Activated CD4-positive, alpha-beta T cell treated with anti-CD3 and anti-CD28 coated beads for 1 hour (primary cell): ENCODE data around the gene KCTD18.

Experiments used
- DNase-seq: peaks from one replicate; pipeline ENCODE4 v3.0.0-alpha.2; 2020

The KCTD18 gene

DNA sequence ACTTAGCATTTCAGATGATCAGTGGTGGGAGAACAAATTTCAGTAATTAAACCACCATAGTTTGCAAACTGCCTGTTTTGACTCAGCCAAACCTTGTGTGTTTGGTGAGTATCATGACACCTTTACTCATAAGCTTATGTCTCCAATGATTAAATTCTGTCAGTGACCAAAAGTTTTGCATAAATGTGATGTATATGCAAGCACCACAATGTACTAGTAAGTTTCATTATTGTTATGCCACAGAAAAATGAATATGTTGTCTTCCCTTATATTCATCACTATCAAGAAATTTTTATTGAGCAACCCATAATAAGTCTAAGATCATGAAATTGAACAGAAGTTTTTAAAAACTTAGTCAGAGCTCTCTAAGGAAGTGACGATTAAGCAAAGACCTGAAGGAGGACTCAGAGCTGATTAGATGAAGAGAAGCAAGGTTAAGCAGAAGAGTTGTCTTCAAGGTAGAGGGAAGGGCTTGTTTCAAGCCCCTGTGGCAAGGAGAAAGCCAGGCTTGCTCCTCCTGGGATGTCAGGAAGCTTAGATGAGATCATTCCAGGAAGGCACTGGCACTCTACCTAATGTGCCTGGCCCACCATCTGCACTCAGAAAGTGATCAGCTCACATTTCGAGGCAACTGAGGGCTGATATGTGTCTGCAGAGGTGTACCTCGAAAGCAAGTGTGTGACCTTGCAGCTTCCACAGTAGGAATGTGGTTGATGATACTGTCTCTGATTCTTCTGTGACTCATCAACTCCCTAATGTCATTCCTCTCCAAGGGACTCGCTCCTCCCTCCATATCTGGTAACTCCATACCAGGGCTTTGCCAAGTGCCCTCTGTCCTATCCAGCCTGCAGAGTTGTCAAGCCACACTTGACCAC, 54.7 kb downstream of the KCTD18 start:
- no peak for DNase-seq

DNA sequence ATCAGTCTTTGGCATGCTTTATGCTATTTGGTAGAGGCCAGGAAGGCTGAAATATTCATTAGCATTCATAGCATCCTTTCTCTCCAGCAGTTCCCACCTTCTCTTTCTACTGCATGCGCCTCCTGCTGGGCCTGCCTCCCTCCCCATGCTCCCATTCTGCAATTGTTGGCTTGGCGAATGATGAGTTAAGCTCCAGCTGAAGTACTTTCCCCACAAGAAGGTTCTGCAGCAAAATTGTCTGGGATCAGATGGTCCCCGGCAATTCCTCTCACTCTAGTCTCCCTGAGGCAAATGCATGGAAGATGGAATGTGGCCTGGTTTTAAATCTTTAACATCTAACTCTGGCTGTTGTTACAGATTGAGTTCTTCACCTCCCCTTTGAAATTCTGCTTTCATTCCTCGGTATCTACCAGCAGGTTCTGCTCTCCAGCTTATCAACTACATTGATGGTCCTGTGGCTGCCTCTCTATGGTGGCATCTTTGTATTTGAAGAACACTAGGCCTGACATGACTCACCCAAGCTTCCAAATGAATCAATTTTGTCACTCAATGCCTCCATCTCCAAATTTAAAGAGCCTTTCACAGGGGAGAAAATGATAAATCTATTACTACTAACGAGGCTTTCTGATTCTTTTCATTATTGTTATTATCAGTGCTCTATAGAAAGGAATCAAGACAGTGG, 55.9 kb downstream of the KCTD18 start:
- no peak for DNase-seq

DNA sequence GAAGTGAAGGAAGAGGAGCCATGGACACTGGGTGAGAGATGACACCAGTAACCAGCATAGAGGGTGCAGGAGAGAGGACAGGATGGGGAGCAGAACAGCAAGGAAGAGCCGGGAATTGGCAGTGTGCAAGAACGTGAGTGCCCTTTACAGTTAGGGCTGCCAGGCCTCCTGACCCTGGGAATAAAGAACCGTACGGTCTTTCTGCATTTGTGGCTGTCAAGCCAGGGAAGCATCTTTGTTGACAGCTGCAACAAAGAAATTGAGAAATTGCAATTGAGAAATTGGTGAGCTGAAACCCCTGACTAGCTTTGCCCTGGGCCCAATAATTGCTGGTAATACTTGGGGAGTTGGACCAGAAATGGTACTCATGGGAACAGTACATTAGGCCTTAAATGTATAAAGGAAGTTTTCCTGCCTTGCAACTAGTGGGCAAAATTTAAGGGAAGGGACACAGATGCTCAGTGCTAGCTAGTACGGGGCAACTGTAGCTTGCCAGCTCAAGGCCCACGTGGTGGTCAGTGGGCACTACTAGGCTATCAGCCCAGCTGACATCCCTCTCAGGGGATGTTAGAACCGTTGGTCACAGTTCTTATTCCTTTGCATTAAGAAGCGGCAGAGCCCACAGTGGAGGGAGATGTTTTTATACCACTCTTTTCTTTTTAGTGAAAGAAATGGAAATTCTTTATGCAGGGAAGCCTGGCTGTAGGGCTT, 56.6 kb downstream of the KCTD18 start:
- DNase-seq, result no peak

DNA sequence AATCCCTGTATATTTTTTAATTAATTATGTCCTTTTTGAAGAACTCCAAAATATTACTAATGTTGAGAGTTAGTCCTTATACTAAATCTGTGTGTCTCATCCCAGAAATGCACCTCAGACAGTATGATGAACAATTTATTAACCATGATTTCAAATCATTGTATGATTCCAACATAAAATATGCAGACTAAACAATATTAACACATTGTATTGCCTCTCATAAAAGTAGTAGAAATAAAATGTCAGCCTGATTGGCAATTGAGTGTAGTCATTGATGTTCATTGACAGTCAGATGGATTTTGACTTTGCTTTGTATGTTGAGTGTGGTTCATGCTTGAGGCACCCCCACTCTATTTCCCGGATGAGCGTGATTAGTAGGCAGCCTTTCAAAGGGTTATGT, 57.5 kb downstream of the KCTD18 start:
- DNase-seq, result no peak

DNA sequence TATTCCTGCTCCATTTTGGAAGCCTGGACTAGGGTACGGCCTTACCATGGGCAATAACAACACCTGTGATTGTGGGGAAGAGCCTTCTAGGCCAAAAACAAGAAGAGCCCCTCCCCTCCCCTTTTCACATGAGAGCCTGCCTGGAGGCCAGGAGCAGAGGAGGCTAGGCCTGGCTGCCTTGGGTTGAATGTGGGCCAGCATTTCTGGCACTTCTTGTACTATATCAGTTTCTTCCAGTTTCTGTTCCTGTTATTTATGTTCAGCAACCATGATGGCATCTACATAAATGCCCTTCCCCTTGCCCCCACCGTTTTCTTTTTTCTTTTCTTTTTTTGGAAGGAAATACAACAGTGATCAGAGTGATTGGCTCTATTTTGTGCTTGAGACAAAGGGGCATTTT, 58.4 kb downstream of the KCTD18 start:
- DNase-seq, result no peak

DNA sequence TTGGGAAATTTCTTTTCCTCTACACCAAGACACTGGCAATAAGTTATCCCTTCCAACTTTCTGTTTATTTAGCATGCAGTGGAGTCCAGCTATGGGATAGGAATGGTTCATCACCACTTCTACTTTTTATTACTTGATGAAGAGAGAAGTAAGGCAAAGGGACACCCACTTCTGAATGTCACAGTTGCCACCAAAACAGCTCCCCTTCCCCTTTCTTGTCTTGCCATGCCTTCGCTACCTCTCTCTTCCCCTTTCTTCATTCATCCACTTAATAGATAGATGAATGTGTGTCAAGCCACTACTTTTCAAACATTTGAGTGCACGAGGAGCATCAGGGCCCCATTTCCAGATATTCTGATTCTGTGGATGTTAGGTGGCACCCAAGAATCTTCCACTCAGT, 59.6 kb downstream of the KCTD18 start:
- DNase-seq, result no peak

DNA sequence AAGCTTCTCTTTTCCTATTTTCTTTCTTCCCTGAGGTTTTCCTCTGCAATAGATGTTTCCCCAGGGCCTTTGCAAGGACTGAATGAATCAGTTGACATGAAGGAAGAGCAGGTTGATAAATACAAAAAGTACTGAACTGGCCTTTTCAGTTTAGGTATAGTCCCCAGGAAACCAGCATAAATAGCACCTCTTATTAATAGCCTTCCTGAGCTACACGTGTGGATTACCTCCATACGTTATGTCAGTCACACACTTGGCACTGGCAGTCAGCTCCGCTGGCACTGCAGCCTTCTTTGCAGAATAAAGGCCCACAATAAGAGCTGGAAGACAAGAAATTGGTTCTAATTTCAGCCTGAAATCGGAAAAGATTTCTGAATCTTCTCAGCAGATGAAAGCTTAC, 60.7 kb downstream of the KCTD18 start:
- no peak for DNase-seq

DNA sequence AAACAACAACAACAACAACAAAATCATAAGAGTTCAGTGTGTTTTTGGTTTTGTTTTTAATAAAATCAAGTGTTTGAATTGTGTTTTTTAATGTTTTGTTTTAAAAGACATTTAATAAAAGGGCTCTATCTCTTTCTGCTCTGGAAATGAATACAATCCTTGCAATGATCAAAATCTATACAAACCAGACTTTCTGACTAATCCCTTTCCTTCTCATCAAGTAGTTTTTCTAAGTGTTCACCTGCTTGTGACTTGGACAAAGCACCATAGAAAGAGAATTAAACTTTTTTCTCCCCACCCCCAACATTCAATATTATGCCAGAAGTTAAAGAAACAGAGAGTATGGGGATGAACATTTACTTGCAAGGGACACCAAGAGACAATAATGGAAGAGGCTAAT, 61.4 kb downstream of the KCTD18 start:
- DNase-seq, result no peak

DNA sequence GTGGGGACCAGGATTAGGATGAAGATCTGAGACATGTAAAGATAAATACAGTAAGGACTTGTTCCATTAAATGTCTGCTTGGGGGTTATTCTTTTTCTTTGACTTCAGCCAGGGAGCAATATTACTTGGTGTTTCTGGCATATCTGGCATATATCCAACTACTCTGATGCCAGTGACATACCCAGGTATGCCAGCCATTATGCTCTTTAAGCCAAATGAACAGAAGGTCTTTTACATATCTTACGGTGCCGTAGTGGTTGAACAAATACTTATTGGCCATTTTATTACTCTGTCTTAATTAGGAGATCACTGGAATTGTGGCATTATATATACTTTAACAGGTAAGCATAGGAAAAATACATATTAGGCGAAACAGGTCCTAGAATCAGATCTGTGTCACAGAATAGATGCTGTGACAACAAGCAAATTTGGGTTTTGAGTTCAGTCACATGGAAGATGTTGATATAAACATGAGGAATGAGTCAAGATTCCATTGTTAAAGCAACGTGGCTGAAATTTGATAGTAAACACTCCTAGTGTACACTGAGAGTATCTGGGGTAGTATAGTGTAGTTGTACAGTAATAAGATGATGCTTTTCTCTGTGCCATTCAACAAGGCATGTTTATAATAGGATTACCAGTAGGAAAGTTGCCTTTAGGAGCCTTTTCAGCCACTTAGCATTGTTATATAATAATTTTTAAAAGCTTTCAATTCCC, 62.6 kb downstream of the KCTD18 start:
- no peak for DNase-seq

DNA sequence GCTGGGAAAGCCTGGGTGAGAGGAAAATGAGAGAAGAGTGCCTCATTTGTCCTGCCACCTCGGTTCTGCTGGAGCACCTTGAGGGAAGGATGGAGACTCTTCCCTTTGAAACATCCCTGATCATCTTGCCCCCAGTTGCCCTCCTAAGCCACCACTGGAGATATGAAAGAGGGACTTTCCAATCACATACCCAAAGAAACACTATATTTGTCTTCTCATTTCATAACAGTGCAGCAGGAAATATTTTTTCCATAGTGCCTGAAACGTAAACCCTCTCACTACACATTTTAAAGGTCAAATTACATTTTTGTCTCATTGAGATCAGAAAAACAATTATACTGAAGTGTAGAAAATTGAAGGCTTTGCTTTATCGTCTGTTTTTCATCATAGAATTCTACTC, 63.3 kb downstream of the KCTD18 start:
- no peak for DNase-seq

DNA sequence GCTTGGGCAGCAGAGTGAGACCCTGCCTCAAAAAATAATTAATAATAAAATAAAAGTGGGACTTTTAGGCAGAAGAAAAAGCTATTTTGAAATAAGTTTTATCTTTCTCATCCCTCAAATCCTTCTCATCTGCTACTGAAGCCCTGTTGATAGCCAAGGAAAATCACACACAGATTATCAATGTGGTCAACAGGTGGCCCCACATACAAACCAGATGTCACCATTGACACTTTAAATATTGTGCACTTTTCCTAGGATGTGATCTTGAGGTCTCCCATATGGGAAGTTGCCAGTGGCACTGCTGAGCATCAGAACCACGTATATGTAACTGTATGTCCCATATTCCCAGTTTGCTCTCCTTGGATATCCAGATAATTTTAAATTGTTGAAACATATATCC, 64.6 kb downstream of the KCTD18 start:
- DNase-seq, result no peak

DNA sequence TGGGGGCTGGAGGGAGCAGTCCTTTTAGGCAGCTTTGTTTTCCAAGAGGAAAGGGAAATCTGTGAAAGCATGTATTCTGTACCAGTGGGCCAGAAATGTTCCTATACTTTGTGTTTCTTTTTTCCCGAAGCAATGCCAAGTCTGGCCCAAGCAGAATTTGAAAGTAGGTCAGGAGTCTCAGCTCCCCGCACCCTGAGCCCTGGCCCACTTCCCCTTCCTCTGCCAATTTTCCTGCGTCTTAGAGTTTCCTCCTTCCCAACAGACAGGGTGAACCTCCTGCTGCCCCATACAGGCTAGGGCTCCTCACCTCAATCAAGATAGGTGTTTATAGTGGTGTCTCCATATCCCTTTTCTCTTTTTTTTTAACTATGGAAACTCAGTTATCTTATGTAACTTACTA, 65.3 kb downstream of the KCTD18 start:
- no peak for DNase-seq

DNA sequence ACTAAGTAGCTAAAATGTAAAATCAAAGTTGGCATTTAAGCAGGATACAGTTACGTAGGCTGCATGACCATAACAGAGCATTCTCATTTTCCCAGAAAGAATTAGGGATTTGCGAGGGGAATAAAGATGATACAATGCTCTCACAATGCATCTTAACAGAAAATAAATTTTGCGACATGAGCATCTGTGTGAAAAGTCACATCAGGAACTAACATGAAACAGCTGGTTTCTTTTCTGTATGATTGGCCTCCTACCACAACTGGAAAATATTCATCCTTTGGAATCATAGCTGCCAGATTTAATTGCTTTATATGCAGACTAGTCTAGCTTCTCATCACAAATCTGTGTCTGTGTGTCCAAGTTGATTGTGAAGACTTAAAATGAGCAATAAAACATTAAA, 66.0 kb downstream of the KCTD18 start:
- DNase-seq, result no peak

DNA sequence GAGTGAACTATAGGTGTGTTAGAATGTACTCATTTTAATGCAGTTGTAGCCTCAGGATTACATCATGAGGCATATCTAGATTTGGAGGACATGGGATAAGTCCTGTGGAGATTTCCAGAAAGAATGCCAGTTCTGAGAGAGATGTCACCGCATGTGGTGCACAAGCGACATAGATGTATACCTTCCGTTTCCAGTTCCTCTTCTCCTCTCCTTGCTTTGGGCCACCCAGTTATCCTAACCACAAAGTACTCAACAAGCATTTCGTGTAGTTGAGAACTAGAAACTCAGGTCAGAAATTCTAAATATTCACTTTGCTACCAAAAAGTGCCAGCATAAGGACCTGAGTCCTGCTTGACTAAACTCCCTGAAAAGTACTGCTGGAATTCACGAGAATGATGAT, 66.5 kb downstream of the KCTD18 start:
- DNase-seq, result no peak

DNA sequence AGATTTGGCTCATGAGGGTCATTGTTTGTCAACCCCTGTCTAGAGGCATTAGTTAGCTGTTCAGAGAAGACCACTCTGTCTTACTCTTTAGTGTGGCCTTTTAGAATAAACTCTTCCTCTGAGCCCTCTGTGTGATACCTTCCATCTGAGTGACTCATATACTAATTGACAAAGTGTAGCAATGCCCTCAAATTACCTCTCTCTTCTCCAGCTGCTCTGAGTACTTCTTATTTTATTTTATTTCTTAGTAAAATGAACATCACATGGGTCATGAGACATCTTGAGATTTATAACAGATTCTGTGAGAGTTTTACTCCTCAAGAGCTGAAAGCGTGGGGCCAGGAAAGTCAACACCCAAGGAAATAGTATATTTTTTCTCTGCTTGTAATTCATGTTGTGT, 67.4 kb downstream of the KCTD18 start:
- DNase-seq, result no peak

DNA sequence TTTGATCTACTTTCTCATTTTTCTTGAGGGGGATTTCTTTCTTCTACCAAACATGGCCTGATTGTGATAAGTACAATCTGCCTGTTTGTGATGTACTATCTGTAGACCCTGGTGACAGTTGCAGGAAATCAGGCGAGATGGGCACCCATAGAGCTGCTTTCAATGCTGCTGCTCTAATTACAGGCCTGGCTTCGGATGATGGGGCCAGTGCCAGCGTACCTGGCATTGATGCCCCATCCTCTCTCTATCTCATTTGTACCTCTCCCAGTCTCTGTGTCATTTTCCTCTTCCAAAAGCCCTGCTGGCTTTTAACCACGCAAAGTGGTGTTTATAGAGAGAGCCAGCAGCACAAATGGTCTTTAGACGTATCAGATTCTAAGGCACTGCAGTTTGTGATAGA, 69.9 kb downstream of the KCTD18 start:
- DNase-seq, result no peak
